Raji (cell line): Measurements from ENCODE around the gene PIGV.
A peak's percentile ranks its signal among the peaks of the same experiment; 100 is the strongest.

Experiments
- POLR2A ChIP-seq: IDR thresholded peaks from 2 replicates; pipeline ENCODE4 v1.6.1; 2011; ENCODE audit warnings: low read depth, low read length, control low read depth; ENCODE audit not compliant: insufficient read depth

Gene PIGV

GRCh38 chr1:26785611-26786436 lies 1.9 kb upstream of the PIGV start:
- no peak for TF ChIP-seq POLR2A

- peak; percentile 76 for TF ChIP-seq POLR2A
Measured at GRCh38 chr1:26786437-26787380, 1.0 kb upstream of the PIGV start.

DNA sequence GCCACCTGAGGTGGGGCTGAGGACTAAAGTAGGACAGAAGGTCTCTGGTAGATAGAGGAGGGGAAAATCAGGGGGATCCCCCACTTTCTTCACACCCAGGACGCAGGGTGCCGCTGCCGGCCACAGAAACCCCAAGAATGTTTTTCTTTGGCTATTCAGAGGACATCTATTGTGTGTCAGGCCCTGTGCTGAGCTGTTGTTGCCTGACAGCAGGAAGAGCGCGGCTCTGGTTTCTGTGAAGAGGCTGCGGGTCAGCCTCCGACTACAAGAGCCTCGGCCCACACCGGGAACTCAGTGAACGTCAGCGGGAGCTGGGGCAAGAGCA lies 407 bp upstream of the PIGV start:
- no peak for TF ChIP-seq POLR2A

GRCh38 chr1:26788515-26788785 lies 700 bp downstream of the PIGV start:
- no peak for TF ChIP-seq POLR2A

DNA sequence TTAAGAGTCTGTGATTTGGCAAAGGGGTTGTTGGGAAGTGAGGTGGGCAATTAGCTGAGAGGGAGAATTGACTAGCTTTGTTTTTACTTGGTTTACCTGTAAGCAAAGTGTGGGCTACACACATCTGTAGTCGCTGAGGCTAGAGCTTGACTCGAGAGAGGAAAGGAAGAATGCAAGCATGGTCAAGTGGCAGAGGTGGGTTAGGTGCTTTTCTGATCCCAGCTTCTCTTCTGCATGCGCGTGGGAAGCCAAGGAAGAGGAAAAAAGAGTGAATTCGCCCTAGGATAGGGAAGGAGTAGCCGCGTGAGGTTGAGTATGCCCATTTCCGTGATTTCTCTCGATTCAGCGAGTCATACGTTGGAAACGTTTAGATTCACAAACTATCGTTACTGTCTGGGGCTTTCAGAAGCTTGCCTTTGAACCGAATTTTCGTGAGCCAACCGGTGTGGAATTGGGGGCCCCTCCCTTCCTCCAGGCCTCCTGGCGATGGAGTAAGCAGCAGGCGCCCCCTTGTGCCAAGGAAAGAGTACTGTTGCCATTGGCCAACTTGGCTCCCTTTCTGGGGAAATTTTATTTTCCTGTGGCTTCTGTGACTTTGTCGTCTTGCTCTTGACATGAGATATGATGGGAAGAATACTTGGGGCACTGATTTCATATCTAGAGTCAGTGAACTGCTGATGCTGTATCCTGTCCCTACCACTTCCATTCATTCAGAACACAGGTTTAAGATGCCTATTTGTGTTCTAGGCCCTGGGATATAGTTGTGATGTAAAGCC lies 1.3 kb downstream of the PIGV start:
- TF ChIP-seq POLR2A: peak; percentile 69

- no peak for TF ChIP-seq POLR2A
Measured at GRCh38 chr1:26789612-26789865, 1.8 kb downstream of the PIGV start.

- TF ChIP-seq POLR2A: no peak
Measured at GRCh38 chr1:26789931-26790330, 2.2 kb downstream of the PIGV start.

- no peak for TF ChIP-seq POLR2A
Measured at GRCh38 chr1:26790551-26790953, 2.8 kb downstream of the PIGV start.

DNA sequence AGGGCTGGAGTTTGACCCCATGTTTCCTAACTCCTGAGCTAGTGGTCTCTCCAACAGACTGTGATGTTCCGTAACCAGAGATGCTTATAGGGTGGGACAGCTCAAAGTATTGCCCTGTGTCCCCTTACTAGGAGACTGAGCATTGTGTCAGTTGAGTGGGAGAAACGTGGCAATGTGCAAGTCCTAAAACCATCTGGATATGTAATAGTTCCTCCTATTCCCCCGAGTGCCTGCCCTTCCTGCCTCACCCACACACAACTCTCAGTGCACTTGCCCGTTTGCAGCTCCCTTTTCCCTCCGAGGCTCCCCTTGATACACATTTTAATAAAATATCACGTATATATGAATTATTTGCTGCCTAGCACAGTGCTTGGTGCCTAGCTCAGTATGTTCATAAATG lies 3.4 kb downstream of the PIGV start:
- TF ChIP-seq POLR2A: no peak

- TF ChIP-seq POLR2A: no peak
Measured at GRCh38 chr1:26791626-26792025, 3.9 kb downstream of the PIGV start.

- TF ChIP-seq POLR2A: no peak
Measured at GRCh38 chr1:26792924-26793323, 5.2 kb downstream of the PIGV start.

- no peak for TF ChIP-seq POLR2A
Measured at GRCh38 chr1:26794391-26794790, 6.6 kb downstream of the PIGV start.

DNA sequence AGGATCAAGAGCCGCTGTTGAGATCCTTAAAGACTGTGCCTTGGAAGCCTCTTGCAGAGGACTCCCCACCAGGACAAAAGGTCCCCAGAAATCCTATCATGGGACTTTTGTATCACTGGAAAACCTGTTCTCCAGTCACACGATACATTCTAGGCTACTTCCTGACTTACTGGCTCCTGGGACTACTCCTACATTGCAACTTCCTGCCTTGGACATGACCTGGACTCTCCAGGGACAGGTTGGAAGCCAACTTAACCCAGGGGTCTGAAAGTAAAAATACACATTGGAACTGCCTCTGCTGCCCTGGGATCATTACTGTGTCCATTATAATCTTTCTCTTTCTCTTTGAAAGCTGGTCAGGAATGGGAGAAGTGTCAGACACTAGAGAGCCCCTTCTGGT lies 9.9 kb downstream of the PIGV start:
- TF ChIP-seq POLR2A: no peak

- no peak for TF ChIP-seq POLR2A
Measured at GRCh38 chr1:26799479-26800142, 11.9 kb downstream of the PIGV start.

DNA sequence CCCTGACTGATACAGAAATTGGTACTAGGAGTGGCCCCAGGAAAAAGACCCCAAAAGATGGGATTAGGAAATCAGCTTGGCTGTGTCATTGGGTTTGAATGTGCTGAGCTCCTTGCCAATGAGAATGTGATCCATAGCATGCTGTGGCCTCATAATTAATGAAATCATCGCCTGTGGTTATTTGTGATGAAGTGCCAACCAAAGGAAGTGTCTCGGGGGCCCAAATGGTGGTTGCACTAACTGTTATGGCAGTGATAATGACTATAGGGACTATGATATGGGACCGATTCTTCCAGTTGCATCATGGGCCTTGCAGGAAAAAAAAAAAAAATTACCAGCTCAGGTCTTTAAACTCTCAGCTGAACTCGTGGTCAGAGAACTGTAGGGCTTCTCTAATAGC lies 23.3 kb downstream of the PIGV start:
- TF ChIP-seq POLR2A: no peak
